ENCODE results near the gene NXPH4.

The NXPH4 gene

GRCh38 chr12:57219993-57220754, 3.6 kb downstream of the NXPH4 start:
- no peak for DNase-seq

- no peak for DNase-seq
These were observed 4.2 kb downstream of the NXPH4 start for GRCh38 chr12:57220770-57221168.

- DNase-seq: no peak
These were observed 4.7 kb downstream of the NXPH4 start for GRCh38 chr12:57221169-57221917.

GRCh38 chr12:57222286-57223190, 5.9 kb downstream of the NXPH4 start:
- no peak for DNase-seq

GRCh38 chr12:57223191-57224165, 6.9 kb downstream of the NXPH4 start:
- peak; percentile 28 for DNase-seq

- no peak for DNase-seq
These were observed 7.8 kb downstream of the NXPH4 start for GRCh38 chr12:57224278-57224972.

- peak; percentile 73 for DNase-seq
These were observed 8.5 kb downstream of the NXPH4 start for GRCh38 chr12:57224973-57225679.

GRCh38 chr12:57225680-57226210, 9.2 kb downstream of the NXPH4 start:
- DNase-seq: peak; percentile 28

GRCh38 chr12:57226588-57227314, 10.2 kb downstream of the NXPH4 start:
- peak; percentile 27 for DNase-seq

GRCh38 chr12:57227315-57228115, 10.9 kb downstream of the NXPH4 start:
- no peak for DNase-seq

GRCh38 chr12:57229046-57229633, 12.5 kb downstream of the NXPH4 start:
- no peak for DNase-seq

GRCh38 chr12:57229634-57230380, 13.2 kb downstream of the NXPH4 start, which contains the start of gene SHMT2:
Gene SHMT2 (plus strand): TSS chr12:57229711. CDS start chr12:57229779, 68 bp downstream.
- DNase-seq: peak; percentile 89

GRCh38 chr12:57230381-57231155, 14.0 kb downstream of the NXPH4 start:
- peak; percentile 30 for DNase-seq

GRCh38 chr12:57231276-57232021, 14.9 kb downstream of the NXPH4 start:
- no peak for DNase-seq

- no peak for DNase-seq
These were observed 15.7 kb downstream of the NXPH4 start for GRCh38 chr12:57232156-57232756.
